Psoas muscle (tissue), 8 donors: ENCODE data around the gene APBB3. TPM values are rescaled to one million over a fixed set of nuclear protein-coding genes. Genes with fewer than 3 reads are reported as not detected.

ENCODE experiments used
- ATAC-seq, 4 donors: fragments of 200-7000 bp; cut with Tn5 transposase; one replicate each; pipeline ENCODE4 v1.9.1; 2020; ENCODE audit warnings: moderate library complexity in 3 of 4, mild to moderate bottlenecking in 2 of 4
- DNase-seq, 2 donors: peaks; one replicate each; pipeline ENCODE4 v3.0.0-alpha.2; 2020
- H3K27ac ChIP-seq: fragments of 200-600 bp; one replicate; pipeline ENCODE4 v1.8.0; 2022
- H3K27me3 ChIP-seq, 3 donors: fragments of 200-600 bp in 1 of 3; one replicate each; pipeline versions ENCODE4 v1.6.1 to v1.8.0; 2013 to 2022; ENCODE audit warnings: low read length in 2 of 3, mild to moderate bottlenecking in 2 of 3, moderate library complexity in 1 of 3; ENCODE audit not compliant: insufficient read depth in 3 of 3
- H3K36me3 ChIP-seq, 2 donors: fragments of 200-600 bp in 1 of 2; one replicate each; pipeline versions ENCODE4 v1.6.1 to v1.8.0; 2013 to 2022; ENCODE audit warnings: low read depth in 1 of 2, mild to moderate bottlenecking in 1 of 2, moderate library complexity in 1 of 2; ENCODE audit not compliant: insufficient read depth in 1 of 2
- H3K4me1 ChIP-seq: fragments of 200-600 bp; one replicate; pipeline ENCODE4 v1.8.0; 2022
- H3K4me3 ChIP-seq: fragments of 200-600 bp; one replicate; pipeline ENCODE4 v1.8.0; 2022; ENCODE audit warnings: mild to moderate bottlenecking
- H3K9me3 ChIP-seq: fragments of 200-600 bp; one replicate; pipeline ENCODE4 v1.8.0; 2022
- CTCF ChIP-seq: fragments of 200-600 bp; IDR thresholded peaks from one replicate; pipeline ENCODE4 v1.8.0; 2022; ENCODE audit warnings: antibody characterized with exemption
- WGBS, 3 donors: extraction: QIAGEN DNeasy Blood & Tissue Kit; methylation state at CpG; one replicate each; pipeline versions ENCODE4 v1.1.6 to v1.1.7; 2013; 5-methylcytosine and 5-hydroxymethylcytosine counted together
- intact Hi-C, 2 donors: fragments of 100-400 bp; cut with DNase I; formaldehyde crosslinking; loops; one replicate each; pipeline versions ENCODE4 v1.11.0 to v1.14.2; 2022
- polyA plus RNA-seq, 3 donors: library from polyadenylated mRNA; stranded (reverse); fragments of 200-250 nt; gene quantifications; one replicate each; pipeline ENCODE4 v1.2.3, GENCODE V29; 2013
- total RNA-seq, 4 donors: library from RNA; stranded (reverse); fragmentation: NEBNext Ultra II Directional in 2 of 4; extraction: Animal tissue kit (Norgen Biotek cat#: 25700) in 2 of 4; gene quantifications; one replicate each; pipeline versions ENCODE4 v1.2.1 to v1.2.4, GENCODE V29; 2021 to 2023
- donor health status: healthy with polysubstance abuse.
- donor health status: DM: no; HTN: no; CAD: no; lungs with moderate emphysema.
- donor health status: Bipolar disorder and iron deficiency.
- donor health status: healthy.
- donor health status: DM: yes; HTN: yes; CAD: no.
- donor health status: DM: no; HTN: no; CAD: no.
- donor health status: DM: no; HTN: no; CAD: no.
- donor health status: DM: yes; HTN: yes; CAD: no.

Gene APBB3
- total and polyA plus RNA-seq, 7 donors, result 4.3 to 25.4 (median 9.5) TPM

GRCh38 chr5:140561753-140562523 is 2.5 kb downstream of the APBB3 start:
- Histone ChIP-seq H3K4me3 (no peak overlapping the region), H3K9me3 (no peaks in the 10 kb centered on the region), H3K4me1 (peaks cover 43% of the 10 kb centered on the region), H3K27ac (peak overlapping the region; percentile 37), H3K27me3 (no peaks in the 10 kb centered on the region), H3K36me3 (peaks cover 7 to 53% of the 10 kb centered on the region in 2 donors)
- no peak for DNase-seq
- TF ChIP-seq CTCF, result no peak
- 70 to 78% (median 72%) methylated on average over 10 of the region's 10 CpGs for WGBS, 3 donors
- intact Hi-C loops, result no loop called here
- ATAC-seq, result no peak

- no peak for DNase-seq
- WGBS, 3 donors, result 85 to 92% (median 86%) methylated on average over 10 of the region's 10 CpGs
- Histone ChIP-seq H3K27ac (no peak overlapping the region), H3K9me3 (no peaks in the 10 kb centered on the region), H3K27me3 (no peaks in the 10 kb centered on the region), H3K4me3 (no peak overlapping the region), H3K4me1 (peaks cover 39% of the 10 kb centered on the region), H3K36me3 (peaks cover 0 to 38% of the 10 kb centered on the region in 2 donors)
- intact Hi-C loops, result no loop called here
- TF ChIP-seq CTCF, result no peak
- ATAC-seq, result no peak
Measured at GRCh38 chr5:140560227-140560626, 4.2 kb downstream of the APBB3 start.

GRCh38 chr5:140558542-140558941 is 5.9 kb downstream of the APBB3 start:
- intact Hi-C loops, result no loop called here
- Histone ChIP-seq H3K27ac (peak overlapping the region; percentile 94), H3K4me3 (no peak overlapping the region), H3K27me3 (no peaks in the 10 kb centered on the region), H3K4me1 (peaks cover 41% of the 10 kb centered on the region), H3K9me3 (no peaks in the 10 kb centered on the region), H3K36me3 (peaks cover 0 to 40% of the 10 kb centered on the region in 2 donors)
- WGBS, 3 donors, result 89 to 93% (median 92%) methylated on average over 9 of the region's 9 CpGs
- no peak for DNase-seq
- ATAC-seq, result no peak
- TF ChIP-seq CTCF, result no peak

- Histone ChIP-seq H3K27me3 (no peaks in the 10 kb centered on the region), H3K4me3 (peak overlapping the region; percentile 86), H3K36me3 (peaks cover 0 to 46% of the 10 kb centered on the region in 2 donors), H3K27ac (peak overlapping the region; percentile 94), H3K9me3 (no peaks in the 10 kb centered on the region), H3K4me1 (peaks cover 36% of the 10 kb centered on the region)
- TF ChIP-seq CTCF, result no peak
- DNase-seq, result no peak
- ATAC-seq, result no peak
- intact Hi-C loops, result no loop called here
- 78 to 86% (median 85%) methylated on average over 3 of the region's 3 CpGs for WGBS, 3 donors
Measured at GRCh38 chr5:140557965-140558364, 6.4 kb downstream of the APBB3 start.
